Gastroesophageal sphincter (tissue), 2 donors: ENCODE results near the gene RNU6-8.

ENCODE experiments used
- POLR2A ChIP-seq, 2 donors: fragments of 450-650 bp; IDR thresholded peaks; one replicate each; pipeline ENCODE4 v1.6.1; 2017; ENCODE audit warnings: antibody characterized with exemption in 2 of 2, mild to moderate bottlenecking in 2 of 2, moderate library complexity in 1 of 2
- POLR2AphosphoS5 ChIP-seq: sonication (generic); formaldehyde crosslinking; IDR thresholded peaks from one replicate; pipeline ENCODE4 v1.6.1; 2017; ENCODE audit warnings: antibody characterized with exemption

DNA sequence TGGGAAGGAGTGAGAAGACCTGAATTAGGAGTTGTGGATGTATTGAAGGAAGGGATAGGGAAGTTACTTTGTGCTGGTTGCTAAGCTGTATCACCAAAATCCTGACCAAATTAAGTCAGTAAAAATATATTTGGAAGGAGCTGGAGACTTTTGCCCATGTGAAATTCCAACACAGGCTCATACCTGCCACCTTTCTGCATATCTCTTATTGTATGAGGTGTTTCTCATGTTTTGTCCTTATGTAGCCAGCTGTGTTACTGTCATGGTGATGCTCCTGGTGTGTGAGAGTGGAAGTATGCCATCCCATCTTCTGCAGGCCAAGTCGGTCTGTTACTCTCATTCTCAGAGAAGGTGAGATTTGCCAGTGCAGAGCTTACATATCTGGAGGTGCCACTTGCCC, 29.4 kb upstream of the RNU6-8 start:
- no peak for TF ChIP-seq POLR2AphosphoS5
- no peak for TF ChIP-seq POLR2A (IDR thresholded peaks at IDR 0.05)
